H1 (cell line): ENCODE data around the gene FAM174B. TPM values are rescaled to one million over a fixed set of nuclear protein-coding genes. Genes with fewer than 3 reads are reported as not detected.

Experiments used
- CTCF ChIA-PET: fragments of 300-600 bp; sonication (Branson Sonifier 250); formaldehyde crosslinking; loops from one replicate; lab custom pipeline; 2021; ENCODE audit not compliant: partially characterized antibody; lab: Charles Lee
- POLR2A ChIA-PET: fragments of 300-600 bp; sonication (Branson Sonifier 250); formaldehyde crosslinking; loops from one replicate; lab custom pipeline; 2021; ENCODE audit warnings: inconsistent platforms; ENCODE audit not compliant: partially characterized antibody; lab: Charles Lee
- DNase-seq, 2 experiments: peaks; one replicate each; pipeline versions ENCODE4 v3.0.0 to v3.0.0-alpha.2; 2010 to 2022; ENCODE audit warnings: low spot score in 2 of 2, low read depth in 1 of 2, mixed read lengths in 1 of 2
- FAIRE-seq: peaks from 2 replicates; lab custom pipeline; 2011; peaks lifted over from hg19 to GRCh38; lab: Jason Lieb, UNC
- H2AFZ ChIP-seq: 2 replicates; pipeline ENCODE4 v1.8.1; 2012; ENCODE audit warnings: low read length, inconsistent platforms
- H2AK5ac ChIP-seq: 2 replicates; pipeline ENCODE4 v1.6.1; 2013; ENCODE audit warnings: low read depth, low read length
- H2BK120ac ChIP-seq: replicated peaks from 2 replicates; pipeline ENCODE3; 2013; ENCODE audit warnings: low read depth, low read length, inconsistent platforms
- H2BK12ac ChIP-seq: 2 replicates; pipeline ENCODE4 v1.6.1; 2013; ENCODE audit warnings: low read depth, low read length
- H2BK15ac ChIP-seq: 2 replicates; pipeline ENCODE4 v1.6.1; 2013; ENCODE audit warnings: low read length
- H2BK20ac ChIP-seq: 2 replicates; pipeline ENCODE4 v1.6.1; 2013; ENCODE audit warnings: low read length
- H2BK5ac ChIP-seq: 2 replicates; pipeline ENCODE4 v1.6.1; 2013; ENCODE audit warnings: low read depth, low read length
- H3K14ac ChIP-seq: 2 replicates; pipeline ENCODE4 v1.6.1; 2013; ENCODE audit warnings: inconsistent platforms; ENCODE audit not compliant: insufficient read length
- H3K18ac ChIP-seq: 2 replicates; pipeline ENCODE4 v1.6.1; 2013; ENCODE audit warnings: low read length; ENCODE audit errors: extremely low read depth
- H3K23ac ChIP-seq: 2 replicates; pipeline ENCODE4 v1.6.1; 2013; ENCODE audit warnings: inconsistent platforms; ENCODE audit not compliant: insufficient read length
- H3K23me2 ChIP-seq: 2 replicates; pipeline ENCODE4 v1.6.1; 2013; ENCODE audit warnings: low read depth, low read length
- H3K27ac ChIP-seq: 2 replicates; pipeline ENCODE4 v1.6.1; 2011; ENCODE audit warnings: low read depth, low read length, inconsistent platforms
- H3K27me3 ChIP-seq, 4 experiments: replicated peaks in 1 of 4; 1 replicate in 1 of 4; 2 replicates in 3 of 4; pipeline versions ENCODE4 v1.6.1 to v1.8.1; 2011 to 2013; ENCODE audit warnings: low read length in 3 of 4, mild to moderate bottlenecking in 3 of 4, inconsistent platforms in 2 of 4, mixed read lengths in 2 of 4, moderate library complexity in 1 of 4; ENCODE audit not compliant: control insufficient read depth in 3 of 4, insufficient read depth in 3 of 4; ENCODE audit errors: extremely low read depth in 1 of 4
- H3K36me3 ChIP-seq, 4 experiments: 2 replicates each; pipeline versions ENCODE4 v1.6.1 to v1.8.1; 2011 to 2013; ENCODE audit warnings: mild to moderate bottlenecking in 4 of 4, low read length in 3 of 4, moderate library complexity in 2 of 4, control low read depth in 1 of 4, inconsistent platforms in 1 of 4; ENCODE audit not compliant: insufficient read depth in 4 of 4, control insufficient read depth in 2 of 4
- H3K4ac ChIP-seq: replicated peaks from 2 replicates; pipeline ENCODE3; 2013; ENCODE audit warnings: low read length, low read depth, mixed read lengths, inconsistent platforms; ENCODE audit not compliant: insufficient read length
- H3K4me1 ChIP-seq, 4 experiments: replicated peaks in 1 of 4; 1 replicate in 1 of 4; 2 replicates in 3 of 4; pipeline versions ENCODE4 v1.6.1 to v1.8.1; 2011 to 2013; ENCODE audit warnings: low read length in 3 of 4, inconsistent platforms in 2 of 4, mixed read lengths in 1 of 4; ENCODE audit not compliant: insufficient read depth in 4 of 4, control insufficient read depth in 3 of 4
- H3K4me2 ChIP-seq, 2 experiments: 2 replicates each; pipeline versions ENCODE4 v1.6.1 to v1.8.1; 2011 to 2013; ENCODE audit warnings: low read depth in 2 of 2, low read length in 2 of 2, control low read depth in 1 of 2, inconsistent platforms in 1 of 2, mild to moderate bottlenecking in 1 of 2; ENCODE audit not compliant: insufficient read depth in 1 of 2
- H3K4me3 ChIP-seq, 4 experiments: fragments of 200-600, 300-600 bp in 1 of 4; sonication (generic), shearing (Covaris generic), sonication (Bioruptor Twin) in 1 of 4; 2 replicates each; pipeline versions ENCODE4 v1.5.1 to v1.8.1; 2011 to 2016; ENCODE audit warnings: low read length in 4 of 4, low read depth in 3 of 4, control low read depth in 2 of 4, inconsistent platforms in 2 of 4, mild to moderate bottlenecking in 2 of 4, mixed read lengths in 1 of 4, moderate library complexity in 1 of 4; ENCODE audit not compliant: insufficient read depth in 2 of 4; ENCODE audit errors: extremely low read depth in 1 of 4
- H3K56ac ChIP-seq: replicated peaks from 2 replicates; pipeline ENCODE3; 2013; ENCODE audit warnings: low read depth, mild to moderate bottlenecking, mixed read lengths, low read length, inconsistent platforms; ENCODE audit not compliant: insufficient read length
- H3K79me1 ChIP-seq: 2 replicates; pipeline ENCODE4 v1.6.1; 2013; ENCODE audit warnings: low read depth, low read length, control low read depth
- H3K79me2 ChIP-seq, 2 experiments: 2 replicates each; pipeline versions ENCODE4 v1.6.1 to v1.8.1; 2012 to 2013; ENCODE audit warnings: low read length in 2 of 2, mild to moderate bottlenecking in 2 of 2, inconsistent platforms in 1 of 2; ENCODE audit not compliant: insufficient read depth in 2 of 2, control insufficient read depth in 1 of 2
- H3K9ac ChIP-seq, 4 experiments: replicated peaks in 1 of 4; 1 replicate in 1 of 4; 2 replicates in 3 of 4; pipeline versions ENCODE4 v1.6.1 to v1.8.1; 2011 to 2013; ENCODE audit warnings: low read depth in 3 of 4, low read length in 3 of 4, control low read depth in 2 of 4, mild to moderate bottlenecking in 2 of 4, moderate library complexity in 2 of 4, inconsistent platforms in 1 of 4; ENCODE audit errors: extremely low read depth in 1 of 4
- H3K9me3 ChIP-seq, 2 experiments: 2 replicates each; pipeline versions ENCODE4 v1.6.1 to v1.8.1; 2012 to 2013; ENCODE audit warnings: mild to moderate bottlenecking in 2 of 2, moderate library complexity in 2 of 2, control low read depth in 1 of 2, inconsistent platforms in 1 of 2, low read depth in 1 of 2, low read length in 1 of 2, mixed read lengths in 1 of 2; ENCODE audit not compliant: insufficient read depth in 2 of 2
- H4K20me1 ChIP-seq, 2 experiments: replicated peaks in 1 of 2; 2 replicates each; pipeline versions ENCODE3 to v1.8.1; 2011 to 2013; ENCODE audit warnings: inconsistent platforms in 2 of 2, low read length in 2 of 2, mild to moderate bottlenecking in 1 of 2; ENCODE audit not compliant: insufficient read depth in 2 of 2, control insufficient read depth in 1 of 2
- H4K5ac ChIP-seq: 2 replicates; pipeline ENCODE4 v1.6.1; 2013; ENCODE audit warnings: low read length, low read depth, mixed read lengths, inconsistent platforms; ENCODE audit not compliant: insufficient read length
- H4K8ac ChIP-seq: 2 replicates; pipeline ENCODE4 v1.8.0; 2013; ENCODE audit warnings: mild to moderate bottlenecking, moderate library complexity, low read length, inconsistent platforms; ENCODE audit not compliant: insufficient read depth; ENCODE audit errors: extremely low read depth
- H4K91ac ChIP-seq: replicated peaks from 2 replicates; pipeline ENCODE3; 2013; ENCODE audit warnings: low read length, mixed read lengths, inconsistent platforms; ENCODE audit not compliant: insufficient read length
- POLR2AphosphoS5 ChIP-seq: IDR thresholded peaks from 2 replicates; pipeline ENCODE4 v1.6.1; 2011; ENCODE audit warnings: low read depth, low read length
- RXRA ChIP-seq: IDR thresholded peaks from 2 replicates; pipeline ENCODE4 v1.6.1; 2011; ENCODE audit warnings: low read depth, mild to moderate bottlenecking, low read length, moderate library complexity; ENCODE audit not compliant: insufficient read depth
- ZNF274 ChIP-seq: IDR thresholded peaks from 2 replicates; pipeline ENCODE4 v1.7.0; 2012; ENCODE audit warnings: low read length, borderline replicate concordance; ENCODE audit errors: extremely low read depth
- WGBS, 2 experiments: shearing (Covaris generic) in 1 of 2; methylation state at CpG; one replicate each; pipeline versions ENCODE4 v1.1.6 to v1.1.7; 2013 to 2015; ENCODE audit warnings: low lambda C conversion rate in 2 of 2, mixed read lengths in 2 of 2, inconsistent platforms in 1 of 2, low coverage in 1 of 2, missing lambda C conversion rate in 1 of 2; ENCODE audit not compliant: insufficient replicate concordance in 2 of 2, insufficient coverage in 1 of 2, insufficient read length in 1 of 2; ENCODE audit errors: extremely low coverage in 1 of 2, missing lambda C conversion rate in 1 of 2; 5-methylcytosine and 5-hydroxymethylcytosine counted together
- polyA plus RNA-seq, 7 experiments: library from polyadenylated mRNA; depleted of rRNA in 3 of 7; stranded (reverse) in 5 of 7; unstranded in 2 of 7; fragments of >200 nt in 5 of 7; fragments of 200-250 nt in 2 of 7; gene quantifications; 1 replicate in 5 of 7; 2 replicates in 1 of 7; 4 replicates in 1 of 7; pipeline versions ENCODE4 v1.2.1 to v1.2.3, GENCODE V29; 2011 to 2013; ENCODE audit warnings: missing spikeins in 2 of 7, mixed read lengths in 2 of 7
- total RNA-seq: library from RNA; stranded (reverse); fragmentation: NEBNext Ultra II Directional; extraction: Animal tissue kit (Norgen Biotek cat#: 25700); gene quantifications from 2 replicates; pipeline ENCODE4 v1.2.1, GENCODE V29; 2021
- TF ChIP-seq, protein P1 (sequence below): IDR thresholded peaks from 2 replicates; pipeline ENCODE4 v1.6.1; 2012; ENCODE audit warnings: inconsistent platforms
- TF ChIP-seq, protein P2 (sequence below): IDR thresholded peaks from 2 replicates; pipeline ENCODE4 v1.6.1; 2012; ENCODE audit warnings: inconsistent platforms

The FAM174B gene
- total and polyA plus RNA-seq, 2 of the 8 experiments (the other 6 are each of a cell fraction or from before 2014, with no cell fraction given) = 9.3 to 35.2 TPM

DNA sequence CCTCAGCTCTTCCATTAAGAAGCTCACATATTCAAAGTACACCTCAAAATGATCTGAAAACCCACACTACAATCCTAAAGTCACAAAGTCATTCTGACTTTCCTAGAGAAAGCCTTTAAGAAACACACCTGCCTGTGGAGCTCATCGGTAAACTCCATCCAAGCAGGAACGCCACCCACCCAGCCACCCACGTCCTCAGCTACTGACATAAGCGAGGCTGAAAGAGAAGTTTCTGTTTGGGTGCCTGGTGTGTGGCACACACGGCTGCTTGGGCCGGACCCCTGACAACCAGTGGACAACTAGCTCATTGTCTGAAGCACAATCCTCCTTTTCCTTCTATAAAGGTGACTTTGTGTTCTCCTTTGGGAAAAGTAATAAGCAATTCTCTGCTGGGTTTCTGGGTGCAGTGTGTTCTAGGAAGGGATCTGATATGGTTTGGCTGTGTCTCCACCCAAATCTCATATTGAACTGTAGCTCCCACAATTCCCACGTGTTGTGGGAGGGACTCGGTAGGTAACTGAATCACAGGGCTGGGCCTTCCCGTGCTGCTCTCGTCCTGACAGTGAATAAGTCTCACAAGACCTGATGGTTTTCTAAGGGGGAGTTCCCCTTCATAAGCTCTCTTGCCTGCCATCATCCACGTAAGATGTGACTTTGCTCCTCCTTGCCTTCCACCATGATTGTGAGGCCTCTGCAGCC lies 26.1 kb downstream of the FAM174B start:
- H3K23me2 ChIP-seq = no peaks in the 10 kb centered on the region
- H2BK5ac ChIP-seq = no peak overlapping the region
- no peak overlapping the region for H4K5ac ChIP-seq
- H4K20me1 ChIP-seq = no peaks in the 10 kb centered on the region
- H3K27ac ChIP-seq = no peak overlapping the region
- no peak overlapping the region for H2BK120ac ChIP-seq
- H2BK20ac ChIP-seq = no peak overlapping the region
- no peak overlapping the region for H2AK5ac ChIP-seq
- H2BK12ac ChIP-seq = no peak overlapping the region
- peaks cover 0 to 3% (median 0%) of the 10 kb centered on the region in 4 experiments; a peak in 1 of 7 replicates for H3K4me1 ChIP-seq
- peaks cover 0 to 9% (median 0%) of the 10 kb centered on the region in 4 experiments; a peak in 2 of 8 replicates for H3K36me3 ChIP-seq
- CTCF ChIA-PET = interaction anchor here (0.8 to 1.5 kb wide), 6 partner anchors 10 to 108 kb away, joined by 3 to 6 read pairs (median 4); partner anchors contain the start of gene FAM174B
- no peak overlapping the region for H3K23ac ChIP-seq
- H3K4ac ChIP-seq = no peak overlapping the region
- no peaks in the 10 kb centered on the region for H3K27me3 ChIP-seq
- H4K91ac ChIP-seq = no peak overlapping the region
- H3K79me2 ChIP-seq = peaks cover 0 to 3% of the 10 kb centered on the region in 2 experiments; a peak in 1 of 4 replicates
- H3K4me3 ChIP-seq = no peak overlapping the region
- no peak overlapping the region for H2BK15ac ChIP-seq
- peaks cover 6% of the 10 kb centered on the region for H3K79me1 ChIP-seq
- no peak overlapping the region for H3K56ac ChIP-seq
- no peak for DNase-seq
- no peak for FAIRE-seq
- 92% methylated on average over 11 of the region's 11 CpGs; no CpG with 5 or more reads in 1 of the 2 experiments for WGBS, 2 experiments
- POLR2A ChIA-PET = no interaction called here
- no peak for TF ChIP-seq POLR2AphosphoS5
- TF ChIP-seq, protein P1, sequence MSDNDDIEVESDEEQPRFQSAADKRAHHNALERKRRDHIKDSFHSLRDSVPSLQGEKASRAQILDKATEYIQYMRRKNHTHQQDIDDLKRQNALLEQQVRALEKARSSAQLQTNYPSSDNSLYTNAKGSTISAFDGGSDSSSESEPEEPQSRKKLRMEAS = no peak
- no peak for TF ChIP-seq RXRA
- no peak for TF ChIP-seq ZNF274
- TF ChIP-seq, protein P2, sequence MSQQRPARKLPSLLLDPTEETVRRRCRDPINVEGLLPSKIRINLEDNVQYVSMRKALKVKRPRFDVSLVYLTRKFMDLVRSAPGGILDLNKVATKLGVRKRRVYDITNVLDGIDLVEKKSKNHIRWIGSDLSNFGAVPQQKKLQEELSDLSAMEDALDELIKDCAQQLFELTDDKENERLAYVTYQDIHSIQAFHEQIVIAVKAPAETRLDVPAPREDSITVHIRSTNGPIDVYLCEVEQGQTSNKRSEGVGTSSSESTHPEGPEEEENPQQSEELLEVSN = no peak
- H4K8ac ChIP-seq = no peak overlapping the region
- no peak overlapping the region for H2AFZ ChIP-seq
- no peak overlapping the region for H3K9ac ChIP-seq
- H3K18ac ChIP-seq = no peak overlapping the region
- no peak overlapping the region for H3K4me2 ChIP-seq
- H3K9me3 ChIP-seq = peaks cover 0 to 2% of the 10 kb centered on the region in 2 experiments; a peak in 1 of 4 replicates
- H3K14ac ChIP-seq = no peak overlapping the region
